HepG2 (cell line): ENCODE measurements around the gene ALDH3B2.

Experiments used
- HOXA3 ChIP-seq: sonication (generic); formaldehyde crosslinking; IDR thresholded peaks from 2 replicates; pipeline ENCODE4 v1.5.0; 2020; ENCODE audit warnings: missing genetic modification reagents
- POLR2AphosphoS2 ChIP-seq: IDR thresholded peaks from 2 replicates; pipeline ENCODE4 v1.6.1; 2011; ENCODE audit warnings: low read depth, low read length, improper control_type of control experiment
- POLR2AphosphoS5 ChIP-seq: IDR thresholded peaks from 2 replicates; pipeline ENCODE4 v1.6.1; 2012; ENCODE audit warnings: low read depth, low read length
- RELA ChIP-seq: sonication (generic); formaldehyde crosslinking; IDR thresholded peaks from 2 replicates; pipeline ENCODE4 v1.4.0; 2020; ENCODE audit warnings: missing genetic modification reagents
- SALL1 ChIP-seq: sonication (generic); formaldehyde crosslinking; IDR thresholded peaks from 2 replicates; pipeline ENCODE4 v1.8.0; 2022; ENCODE audit warnings: mild to moderate bottlenecking, missing genetic modification reagents
- THYN1 ChIP-seq: sonication (generic); formaldehyde crosslinking; IDR thresholded peaks from 2 replicates; pipeline ENCODE4 v1.8.1; 2023; ENCODE audit warnings: low read depth, mild to moderate bottlenecking, moderate library complexity, missing genetic modification reagents, borderline replicate concordance
- ZBTB21 ChIP-seq: sonication (generic); formaldehyde crosslinking; IDR thresholded peaks from 2 replicates; pipeline ENCODE4 v1.4.0; 2020; ENCODE audit warnings: missing genetic modification reagents
- ZNF224 ChIP-seq: sonication (generic); formaldehyde crosslinking; IDR thresholded peaks from 2 replicates; pipeline ENCODE4 v1.5.0; 2020; ENCODE audit warnings: mild to moderate bottlenecking, missing genetic modification reagents
- ZNF264 ChIP-seq: sonication (generic); formaldehyde crosslinking; IDR thresholded peaks from 2 replicates; pipeline ENCODE4 v1.4.0; 2020; ENCODE audit warnings: missing genetic modification reagents
- ZNF274 ChIP-seq: sonication (generic); formaldehyde crosslinking; IDR thresholded peaks from 2 replicates; pipeline ENCODE4 v1.5.1; 2020; ENCODE audit warnings: mild to moderate bottlenecking, missing genetic modification reagents
- ZNF605 ChIP-seq: sonication (generic); formaldehyde crosslinking; IDR thresholded peaks from 2 replicates; pipeline ENCODE4 v1.8.0; 2022; ENCODE audit warnings: mild to moderate bottlenecking, missing genetic modification reagents
- TF ChIP-seq, protein P1 (sequence below): sonication (generic); formaldehyde crosslinking; IDR thresholded peaks from 2 replicates; pipeline ENCODE4 v1.5.0; 2020; ENCODE audit warnings: mild to moderate bottlenecking, missing genetic modification reagents, moderate library complexity
- TF ChIP-seq, protein P2 (sequence below): sonication (generic); formaldehyde crosslinking; IDR thresholded peaks from 2 replicates; pipeline ENCODE4 v1.4.0; 2020; ENCODE audit warnings: mild to moderate bottlenecking, missing genetic modification reagents

DNA sequence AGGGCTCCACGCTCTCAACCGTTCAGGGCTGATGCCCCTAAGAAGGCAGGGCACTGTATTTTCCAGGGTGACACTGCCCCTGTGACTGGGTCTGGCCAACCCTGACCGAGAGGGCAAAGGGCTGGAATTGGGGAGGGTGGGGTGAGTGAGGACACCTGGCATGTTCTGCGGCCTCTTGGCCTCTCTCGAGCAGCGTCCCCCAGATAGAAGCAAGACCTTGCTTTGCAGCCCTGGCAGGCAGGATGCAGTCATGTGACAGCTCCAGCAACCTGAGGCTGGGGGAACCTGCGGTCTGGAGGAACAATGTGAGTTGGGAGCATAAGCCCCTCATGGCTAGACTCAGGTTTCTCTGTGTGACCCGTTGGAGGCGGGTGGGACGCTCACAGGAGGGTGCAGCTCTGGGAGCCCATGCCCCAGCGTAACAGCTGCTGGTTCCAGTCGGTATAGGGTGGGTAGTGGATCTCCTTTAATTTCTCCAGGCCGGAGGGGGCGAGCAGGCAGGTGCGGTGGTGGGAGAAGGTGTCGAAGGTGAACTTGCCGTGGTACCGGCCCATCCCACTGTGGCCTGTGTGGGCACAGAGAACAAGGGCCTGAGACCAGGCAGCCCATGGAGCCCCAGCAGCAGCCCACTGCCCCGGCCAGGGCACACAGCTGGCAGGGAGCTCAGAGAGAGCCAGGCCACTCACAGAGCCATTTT is 11.4 kb downstream of the ALDH3B2 start:
- TF ChIP-seq ZNF605 (CRISPR knock-in tag) (no peak), RELA (CRISPR knock-in tag) (no peak), POLR2AphosphoS5 (no peak), ZBTB21 (CRISPR knock-in tag) (no peak), POLR2AphosphoS2 (no peak), THYN1 (no peak), ZNF274 (CRISPR knock-in tag) (no peak), HOXA3 (CRISPR knock-in tag) (no peak), SALL1 (no peak), ZNF264 (CRISPR knock-in tag) (no peak), ZNF224 (CRISPR knock-in tag) (no peak)
- TF ChIP-seq, protein P1, sequence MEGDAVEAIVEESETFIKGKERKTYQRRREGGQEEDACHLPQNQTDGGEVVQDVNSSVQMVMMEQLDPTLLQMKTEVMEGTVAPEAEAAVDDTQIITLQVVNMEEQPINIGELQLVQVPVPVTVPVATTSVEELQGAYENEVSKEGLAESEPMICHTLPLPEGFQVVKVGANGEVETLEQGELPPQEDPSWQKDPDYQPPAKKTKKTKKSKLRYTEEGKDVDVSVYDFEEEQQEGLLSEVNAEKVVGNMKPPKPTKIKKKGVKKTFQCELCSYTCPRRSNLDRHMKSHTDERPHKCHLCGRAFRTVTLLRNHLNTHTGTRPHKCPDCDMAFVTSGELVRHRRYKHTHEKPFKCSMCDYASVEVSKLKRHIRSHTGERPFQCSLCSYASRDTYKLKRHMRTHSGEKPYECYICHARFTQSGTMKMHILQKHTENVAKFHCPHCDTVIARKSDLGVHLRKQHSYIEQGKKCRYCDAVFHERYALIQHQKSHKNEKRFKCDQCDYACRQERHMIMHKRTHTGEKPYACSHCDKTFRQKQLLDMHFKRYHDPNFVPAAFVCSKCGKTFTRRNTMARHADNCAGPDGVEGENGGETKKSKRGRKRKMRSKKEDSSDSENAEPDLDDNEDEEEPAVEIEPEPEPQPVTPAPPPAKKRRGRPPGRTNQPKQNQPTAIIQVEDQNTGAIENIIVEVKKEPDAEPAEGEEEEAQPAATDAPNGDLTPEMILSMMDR (CRISPR knock-in tag), result no peak
- TF ChIP-seq, protein P2, sequence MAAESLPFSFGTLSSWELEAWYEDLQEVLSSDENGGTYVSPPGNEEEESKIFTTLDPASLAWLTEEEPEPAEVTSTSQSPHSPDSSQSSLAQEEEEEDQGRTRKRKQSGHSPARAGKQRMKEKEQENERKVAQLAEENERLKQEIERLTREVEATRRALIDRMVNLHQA (CRISPR knock-in tag), result no peak
